GM10266 (cell line): ENCODE data around the gene FAM3A.
A peak's percentile ranks its signal among the peaks of the same experiment; 100 is the strongest.

Experiments
- DNase-seq: peaks from one replicate; pipeline ENCODE4 v3.0.0; 2012; ENCODE audit errors: extremely low spot score
- TF ChIP-seq, protein P1 (sequence below): IDR thresholded peaks from 2 replicates; pipeline ENCODE4 v1.5.1; 2012; ENCODE audit warnings: mild to moderate bottlenecking, low read depth; ENCODE audit not compliant: control insufficient read depth, insufficient read depth; ENCODE audit errors: missing control alignments

Gene FAM3A

DNA sequence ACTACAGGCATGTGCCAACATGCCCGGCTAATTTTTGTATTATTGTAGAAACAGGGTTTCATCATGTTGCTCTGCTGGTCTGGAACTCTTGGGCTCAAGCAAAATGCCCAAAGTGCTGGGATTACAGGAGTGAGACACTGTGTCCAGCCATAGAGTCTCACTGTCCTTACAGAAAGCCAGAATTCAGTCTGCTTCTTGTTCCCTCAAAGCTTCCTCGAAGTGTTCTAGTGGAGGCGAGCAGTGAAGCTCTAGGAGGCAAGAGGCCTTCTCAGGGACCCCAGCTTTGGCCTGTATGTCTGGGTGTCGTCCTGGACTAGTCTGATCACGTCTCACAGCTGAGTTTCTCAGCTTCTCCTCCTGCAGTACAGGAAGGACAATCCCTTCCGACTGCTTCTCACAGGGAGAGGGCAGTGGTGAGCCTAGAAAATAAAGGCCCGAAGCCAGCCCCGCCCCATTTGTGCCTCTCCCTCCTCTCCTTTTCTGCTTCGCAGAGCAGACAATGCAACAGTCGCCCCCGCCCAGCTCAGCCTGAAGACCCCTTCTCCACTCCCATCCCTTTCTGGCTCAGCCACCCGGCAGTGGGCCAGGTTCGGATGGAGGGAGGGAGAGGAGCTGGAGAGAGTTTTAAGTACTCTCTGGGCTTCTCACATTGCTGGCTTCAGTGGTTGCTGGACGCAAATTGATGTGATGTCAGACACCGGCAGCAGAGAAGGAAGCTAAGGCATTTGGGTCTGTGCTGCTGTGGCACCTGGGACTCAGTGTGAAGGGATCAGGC, 11.1 kb upstream of the FAM3A start:
- DNase-seq: peak; percentile 72
- TF ChIP-seq, protein P1, sequence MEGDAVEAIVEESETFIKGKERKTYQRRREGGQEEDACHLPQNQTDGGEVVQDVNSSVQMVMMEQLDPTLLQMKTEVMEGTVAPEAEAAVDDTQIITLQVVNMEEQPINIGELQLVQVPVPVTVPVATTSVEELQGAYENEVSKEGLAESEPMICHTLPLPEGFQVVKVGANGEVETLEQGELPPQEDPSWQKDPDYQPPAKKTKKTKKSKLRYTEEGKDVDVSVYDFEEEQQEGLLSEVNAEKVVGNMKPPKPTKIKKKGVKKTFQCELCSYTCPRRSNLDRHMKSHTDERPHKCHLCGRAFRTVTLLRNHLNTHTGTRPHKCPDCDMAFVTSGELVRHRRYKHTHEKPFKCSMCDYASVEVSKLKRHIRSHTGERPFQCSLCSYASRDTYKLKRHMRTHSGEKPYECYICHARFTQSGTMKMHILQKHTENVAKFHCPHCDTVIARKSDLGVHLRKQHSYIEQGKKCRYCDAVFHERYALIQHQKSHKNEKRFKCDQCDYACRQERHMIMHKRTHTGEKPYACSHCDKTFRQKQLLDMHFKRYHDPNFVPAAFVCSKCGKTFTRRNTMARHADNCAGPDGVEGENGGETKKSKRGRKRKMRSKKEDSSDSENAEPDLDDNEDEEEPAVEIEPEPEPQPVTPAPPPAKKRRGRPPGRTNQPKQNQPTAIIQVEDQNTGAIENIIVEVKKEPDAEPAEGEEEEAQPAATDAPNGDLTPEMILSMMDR: peak; percentile 51

DNA sequence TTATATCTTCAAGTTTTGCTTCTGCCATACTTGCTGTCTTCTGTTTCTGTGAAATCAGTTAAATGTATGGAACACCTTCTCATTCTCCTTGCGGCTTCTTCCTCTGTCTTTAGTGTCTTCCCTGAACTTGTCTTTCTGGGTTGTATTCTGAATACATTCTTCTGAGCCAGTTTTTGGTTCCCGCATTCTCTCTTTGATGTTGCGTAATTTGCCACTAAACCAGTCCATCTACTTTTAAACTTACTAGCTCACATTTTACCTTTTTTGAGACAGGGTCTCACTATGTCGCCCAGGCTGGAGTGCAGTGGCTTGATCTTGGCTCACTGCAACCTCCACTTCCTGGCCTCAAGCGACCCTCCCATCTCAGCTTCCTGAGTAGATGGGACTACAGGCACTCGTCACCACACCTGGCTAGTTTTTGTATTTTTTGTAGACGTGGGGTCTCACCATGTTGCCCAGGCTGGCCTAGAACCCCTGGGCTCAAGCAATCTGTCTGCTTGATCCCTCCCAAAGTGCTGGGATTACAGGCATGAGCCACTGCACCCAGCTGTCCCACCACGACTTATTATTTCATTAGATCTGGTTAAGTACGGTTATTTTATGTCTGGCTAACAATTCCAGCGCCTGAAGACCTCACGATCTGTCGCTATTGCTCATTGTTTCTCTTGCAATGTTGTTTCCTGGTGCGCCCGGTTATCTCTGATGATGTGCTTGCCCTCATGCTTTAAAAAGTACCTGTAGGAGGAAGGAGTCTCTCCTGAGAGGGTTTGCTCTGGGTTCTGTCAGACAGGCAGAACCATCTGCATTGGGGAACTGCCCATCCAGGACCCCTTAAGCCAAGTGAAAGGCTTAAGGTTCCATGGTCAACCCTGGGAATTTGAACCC, 9.8 kb upstream of the FAM3A start:
- DNase-seq: no peak
- TF ChIP-seq, protein P1: no peak

DNA sequence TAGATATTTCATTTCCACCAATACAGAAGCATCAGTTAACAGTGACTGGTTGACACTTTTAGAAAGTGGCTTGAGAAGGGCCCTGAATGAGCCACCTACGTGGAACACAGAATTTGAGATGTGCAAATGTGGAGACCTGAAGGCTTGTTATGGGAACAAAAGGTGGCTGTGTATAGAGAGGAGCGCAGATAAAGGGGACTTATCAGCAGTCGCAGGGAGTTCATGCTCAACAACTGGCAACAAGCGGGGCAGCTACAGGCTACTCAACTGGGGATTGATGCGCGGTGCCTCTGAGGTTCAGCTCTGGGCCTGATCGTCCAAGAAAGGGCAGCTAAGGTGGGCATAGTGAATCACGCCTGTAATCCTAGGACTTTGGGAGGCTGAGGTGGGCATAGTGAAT, 3.4 kb upstream of the FAM3A start:
- TF ChIP-seq, protein P1: no peak
- no peak for DNase-seq

DNA sequence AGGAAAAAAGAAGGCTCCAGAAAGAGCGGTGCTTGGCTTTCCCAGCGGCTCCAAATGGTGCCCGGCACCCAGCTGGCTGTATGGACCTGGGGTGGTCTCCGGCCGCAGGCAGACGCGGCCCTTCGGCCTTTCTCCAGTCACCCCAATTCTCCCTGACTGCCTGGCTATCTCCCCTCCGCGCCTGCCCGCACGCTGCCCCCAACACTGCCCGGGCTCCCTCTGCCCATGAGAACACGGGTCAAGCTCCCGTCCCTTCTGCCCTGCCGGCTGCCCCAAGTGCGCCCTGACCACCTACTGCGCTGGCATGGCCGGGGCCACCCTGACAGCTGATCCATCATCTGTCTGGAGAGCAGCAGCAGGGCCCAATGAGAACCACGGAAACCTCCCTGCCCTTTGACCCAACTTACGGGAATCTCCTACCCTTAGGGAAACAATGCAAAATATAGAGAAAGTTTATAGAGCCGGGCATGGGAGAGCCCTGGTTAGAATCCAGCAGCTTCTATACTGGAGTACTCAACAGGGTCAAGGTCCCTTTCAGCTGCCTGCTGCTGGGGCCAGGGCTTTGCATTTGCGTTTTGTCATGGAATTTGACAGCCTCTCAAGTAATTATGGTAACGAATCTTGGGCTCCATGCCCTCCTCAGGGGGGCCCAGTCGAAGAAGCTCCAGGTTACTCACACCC, 1.2 kb upstream of the FAM3A start:
- TF ChIP-seq, protein P1: no peak
- DNase-seq: no peak

DNA sequence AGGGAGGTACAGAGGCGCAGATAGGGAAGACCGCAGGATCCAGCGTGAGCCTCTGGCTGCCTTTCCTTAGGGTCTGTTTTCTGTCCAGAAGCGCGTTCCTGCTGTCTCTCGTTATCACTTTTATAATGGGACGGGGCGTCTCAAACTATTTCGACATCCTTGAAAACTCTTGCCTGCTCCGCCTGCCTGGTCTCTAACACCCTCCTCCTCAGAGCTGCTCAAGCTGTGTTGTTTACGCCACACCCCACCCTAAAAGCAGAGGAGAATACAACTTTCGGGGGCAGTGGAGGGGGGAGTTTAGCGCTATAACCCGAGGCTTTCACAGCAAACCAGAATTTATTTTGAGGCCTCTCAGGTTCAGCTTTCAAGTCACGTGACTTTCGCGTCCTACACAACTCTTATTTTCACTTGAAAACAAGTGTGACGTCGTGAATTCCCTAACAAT, 646 bp upstream of the FAM3A start:
- TF ChIP-seq, protein P1: no peak
- no peak for DNase-seq

DNA sequence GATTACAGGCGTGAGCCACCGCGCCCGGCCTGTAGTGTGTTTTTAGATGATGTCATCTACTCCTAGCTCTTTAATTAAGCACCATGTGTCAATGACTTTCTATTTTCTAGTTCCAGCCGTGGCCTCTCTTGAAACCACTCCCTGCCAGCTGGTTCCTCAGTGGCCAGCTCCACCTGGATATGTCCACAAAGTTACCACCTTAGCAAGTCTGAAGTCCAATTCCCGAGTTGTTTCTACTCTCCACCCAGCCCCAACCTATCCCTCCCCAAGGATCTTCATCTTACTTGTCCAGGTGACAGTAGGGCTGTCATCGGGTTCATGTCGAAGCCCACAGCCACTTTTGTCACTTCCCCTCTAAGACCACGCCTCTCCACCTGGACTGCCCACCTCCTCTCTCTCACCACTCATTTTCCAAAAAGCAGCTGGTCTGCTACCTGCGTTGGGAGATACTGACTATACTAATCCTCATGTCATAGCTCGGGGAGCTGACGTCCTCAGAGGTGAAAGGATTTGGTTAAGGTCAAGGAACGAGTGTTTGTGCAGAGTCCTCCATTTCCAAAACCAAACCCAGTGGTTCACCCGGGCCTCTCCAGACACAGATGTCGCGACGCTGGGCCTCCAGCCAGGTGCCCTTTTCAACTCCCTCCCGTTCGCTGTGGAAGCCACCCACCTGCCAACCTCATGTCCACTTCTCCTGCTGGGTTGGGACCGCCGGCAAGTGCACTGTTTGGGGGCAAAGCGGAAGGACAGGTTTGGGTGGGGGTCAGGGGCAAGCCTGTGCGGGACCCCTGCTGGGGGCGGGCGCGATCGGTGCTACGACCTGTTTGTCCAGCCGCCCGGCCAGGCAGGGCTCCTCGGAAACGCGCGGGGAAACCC, 704 bp downstream of the FAM3A start:
- TF ChIP-seq, protein P1: no peak
- DNase-seq: peak; percentile 13
